Measurements from ENCODE around the gene WDR3. TPM values are rescaled to one million over a fixed set of nuclear protein-coding genes. Genes with fewer than 3 reads are reported as not detected.
"Not testable (repeated sequence)": the region's sequence is repeated elsewhere in the genome, so short reads cannot be mapped to it uniquely, and the experiment has no call there.

WDR3 gene
- polyA plus RNA-seq, 4 donors = 1.9 to 22.5 (median 5.9) TPM

GRCh38 chr1:117897551-117897950 lies 32.0 kb upstream of the WDR3 start:
- no peaks in the 10 kb centered on the region for H3K27me3 ChIP-seq (ENCODE audit: control insufficient read depth in 3 of 3, insufficient read depth in 3 of 3, low read length in 3 of 3)
- FAIRE-seq (no peak), DNase-seq (no peak)
- H3K4me3 ChIP-seq (ENCODE audit: low read depth in 1 of 3, low read length in 3 of 3) = no peak overlapping the region
- no peak overlapping the region for H3K27ac ChIP-seq (ENCODE audit: low read depth in 1 of 3, low read length in 2 of 3)
- H3K9me3 ChIP-seq (ENCODE audit: control insufficient read depth in 2 of 2, insufficient read depth in 1 of 2, low read depth in 1 of 2, low read length in 1 of 2) = no peaks in the 10 kb centered on the region
- WGBS, 3 donors = 66 to 78% (median 74%) methylated on average over 4 of the region's 4 CpGs
- peaks cover 6 to 13% (median 12%) of the 10 kb centered on the region in 3 donors for H3K36me3 ChIP-seq (ENCODE audit: control insufficient read depth in 3 of 3, insufficient read depth in 2 of 3, low read depth in 1 of 3, low read length in 3 of 3)
- H3K4me1 ChIP-seq (ENCODE audit: control insufficient read depth in 3 of 3, insufficient read depth in 2 of 3, low read depth in 1 of 3, low read length in 2 of 3) = no peaks in the 10 kb centered on the region

- Histone ChIP-seq H3K9me3 (ENCODE audit: control insufficient read depth in 2 of 2, insufficient read depth in 1 of 2, low read depth in 1 of 2, low read length in 1 of 2) (no peaks in the 10 kb centered on the region), H3K4me1 (ENCODE audit: control insufficient read depth in 3 of 3, insufficient read depth in 2 of 3, low read depth in 1 of 3, low read length in 2 of 3) (no peaks in the 10 kb centered on the region), H3K27me3 (ENCODE audit: control insufficient read depth in 3 of 3, insufficient read depth in 3 of 3, low read length in 3 of 3) (no peaks in the 10 kb centered on the region), H3K4me3 (ENCODE audit: low read depth in 1 of 3, low read length in 3 of 3) (no peak overlapping the region), H3K27ac (ENCODE audit: low read depth in 1 of 3, low read length in 2 of 3) (no peak overlapping the region), H3K36me3 (ENCODE audit: control insufficient read depth in 3 of 3, insufficient read depth in 2 of 3, low read depth in 1 of 3, low read length in 3 of 3) (peaks cover 12 to 13% (median 12%) of the 10 kb centered on the region in 3 donors)
- DNase-seq (no peak), FAIRE-seq (no peak)
- 80 to 98% (median 83%) methylated on average over 1 of the region's 1 CpG for WGBS, 3 donors
Observed at GRCh38 chr1:117899801-117900200, 29.7 kb upstream of the WDR3 start.

GRCh38 chr1:117902944-117903343 lies 26.6 kb upstream of the WDR3 start:
- H3K9me3 ChIP-seq (ENCODE audit: control insufficient read depth in 2 of 2, insufficient read depth in 1 of 2, low read depth in 1 of 2, low read length in 1 of 2) = no peaks in the 10 kb centered on the region

DNA sequence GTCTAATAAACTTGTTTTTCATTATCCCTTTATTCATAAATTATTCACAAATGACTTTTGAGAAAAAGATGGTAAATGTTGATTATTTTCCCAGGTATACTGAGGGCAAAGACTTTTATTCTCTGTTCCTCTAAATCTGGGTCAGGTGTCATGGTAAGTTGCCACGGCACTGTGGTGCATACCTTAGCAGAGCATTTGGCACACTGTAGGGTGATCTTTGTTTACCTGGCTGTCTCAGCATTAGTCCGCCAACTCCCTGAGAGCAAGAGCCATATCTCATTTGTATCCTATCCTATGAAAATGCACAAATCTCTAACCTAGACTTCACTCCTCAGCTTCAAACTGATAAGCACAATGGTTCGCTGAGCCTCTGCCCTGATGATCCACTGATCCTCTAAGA lies 25.1 kb upstream of the WDR3 start:
- H3K4me1 ChIP-seq (ENCODE audit: control insufficient read depth in 3 of 3, insufficient read depth in 2 of 3, low read depth in 1 of 3, low read length in 2 of 3) = no peaks in the 10 kb centered on the region
- DNase-seq = no peak
- FAIRE-seq = no peak
- H3K27ac ChIP-seq (ENCODE audit: low read depth in 1 of 3, low read length in 2 of 3) = no peak overlapping the region
- H3K9me3 ChIP-seq (ENCODE audit: control insufficient read depth in 2 of 2, insufficient read depth in 1 of 2, low read depth in 1 of 2, low read length in 1 of 2) = no peaks in the 10 kb centered on the region
- 92 to 99% (median 98%) methylated on average over 3 of the region's 3 CpGs for WGBS, 3 donors
- no peaks in the 10 kb centered on the region for H3K27me3 ChIP-seq (ENCODE audit: control insufficient read depth in 3 of 3, insufficient read depth in 3 of 3, low read length in 3 of 3)
- peaks cover 2 to 18% (median 12%) of the 10 kb centered on the region in 3 donors for H3K36me3 ChIP-seq (ENCODE audit: control insufficient read depth in 3 of 3, insufficient read depth in 2 of 3, low read depth in 1 of 3, low read length in 3 of 3)
- H3K4me3 ChIP-seq (ENCODE audit: low read depth in 1 of 3, low read length in 3 of 3) = no peak overlapping the region

More at GRCh38 chr1:117902944-117903343, 26.6 kb upstream of the WDR3 start:
- H3K4me1 ChIP-seq (ENCODE audit: control insufficient read depth in 3 of 3, insufficient read depth in 2 of 3, low read depth in 1 of 3, low read length in 2 of 3) = no peaks in the 10 kb centered on the region
- H3K4me3 ChIP-seq (ENCODE audit: low read depth in 1 of 3, low read length in 3 of 3) = no peak overlapping the region
- no peaks in the 10 kb centered on the region for H3K27me3 ChIP-seq (ENCODE audit: control insufficient read depth in 3 of 3, insufficient read depth in 3 of 3, low read length in 3 of 3)
- WGBS, 3 donors = 89 to 97% (median 93%) methylated on average over 4 of the region's 4 CpGs
- peaks cover 8 to 23% (median 12%) of the 10 kb centered on the region in 3 donors for H3K36me3 ChIP-seq (ENCODE audit: control insufficient read depth in 3 of 3, insufficient read depth in 2 of 3, low read depth in 1 of 3, low read length in 3 of 3)
- H3K27ac ChIP-seq (ENCODE audit: low read depth in 1 of 3, low read length in 2 of 3) = no peak overlapping the region
- DNase-seq (no peak), FAIRE-seq (no peak)

GRCh38 chr1:117905019-117905418 lies 24.5 kb upstream of the WDR3 start:
- no peak overlapping the region for H3K4me3 ChIP-seq (ENCODE audit: low read depth in 1 of 3, low read length in 3 of 3)
- H3K27me3 ChIP-seq (ENCODE audit: control insufficient read depth in 3 of 3, insufficient read depth in 3 of 3, low read length in 3 of 3) = no peaks in the 10 kb centered on the region
- H3K4me1 ChIP-seq (ENCODE audit: control insufficient read depth in 3 of 3, insufficient read depth in 2 of 3, low read depth in 1 of 3, low read length in 2 of 3) = no peaks in the 10 kb centered on the region
- FAIRE-seq (no peak), DNase-seq (no peak)
- no peak overlapping the region for H3K27ac ChIP-seq (ENCODE audit: low read depth in 1 of 3, low read length in 2 of 3)
- WGBS, 3 donors = 83 to 98% (median 88%) methylated on average over 2 of the region's 2 CpGs
- H3K36me3 ChIP-seq (ENCODE audit: control insufficient read depth in 3 of 3, insufficient read depth in 2 of 3, low read depth in 1 of 3, low read length in 3 of 3) = peaks cover 2 to 19% (median 12%) of the 10 kb centered on the region in 3 donors
- H3K9me3 ChIP-seq (ENCODE audit: control insufficient read depth in 2 of 2, insufficient read depth in 1 of 2, low read depth in 1 of 2, low read length in 1 of 2) = no peaks in the 10 kb centered on the region

- H3K4me1 ChIP-seq (ENCODE audit: control insufficient read depth in 3 of 3, insufficient read depth in 2 of 3, low read depth in 1 of 3, low read length in 2 of 3) = no peaks in the 10 kb centered on the region
- no peak for FAIRE-seq
- H3K27ac ChIP-seq (ENCODE audit: low read depth in 1 of 3, low read length in 2 of 3) = no peak overlapping the region
- DNase-seq = no peak
- no peaks in the 10 kb centered on the region for H3K9me3 ChIP-seq (ENCODE audit: control insufficient read depth in 2 of 2, insufficient read depth in 1 of 2, low read depth in 1 of 2, low read length in 1 of 2)
- H3K27me3 ChIP-seq (ENCODE audit: control insufficient read depth in 3 of 3, insufficient read depth in 3 of 3, low read length in 3 of 3) = no peaks in the 10 kb centered on the region
- no peak overlapping the region for H3K4me3 ChIP-seq (ENCODE audit: low read depth in 1 of 3, low read length in 3 of 3)
- H3K36me3 ChIP-seq (ENCODE audit: control insufficient read depth in 3 of 3, insufficient read depth in 2 of 3, low read depth in 1 of 3, low read length in 3 of 3) = peaks cover 2 to 21% (median 8%) of the 10 kb centered on the region in 3 donors
Observed at GRCh38 chr1:117911051-117911450, 18.5 kb upstream of the WDR3 start.

- no peak for FAIRE-seq
- peaks cover 0 to 12% (median 2%) of the 10 kb centered on the region in 3 donors for H3K36me3 ChIP-seq (ENCODE audit: control insufficient read depth in 3 of 3, insufficient read depth in 2 of 3, low read depth in 1 of 3, low read length in 3 of 3)
- H3K4me1 ChIP-seq (ENCODE audit: control insufficient read depth in 3 of 3, insufficient read depth in 2 of 3, low read depth in 1 of 3, low read length in 2 of 3) = no peaks in the 10 kb centered on the region
Observed at GRCh38 chr1:117919376-117919775, 10.2 kb upstream of the WDR3 start.

GRCh38 chr1:117921991-117922390 lies 7.5 kb upstream of the WDR3 start:
- no peak overlapping the region for H3K27ac ChIP-seq (ENCODE audit: low read depth in 1 of 3, low read length in 2 of 3)
- no peaks in the 10 kb centered on the region for H3K27me3 ChIP-seq (ENCODE audit: control insufficient read depth in 3 of 3, insufficient read depth in 3 of 3, low read length in 3 of 3)
- peaks cover 0 to 5% of the 10 kb centered on the region in 2 donors for H3K9me3 ChIP-seq (ENCODE audit: control insufficient read depth in 2 of 2, insufficient read depth in 1 of 2, low read depth in 1 of 2, low read length in 1 of 2)
- peaks cover 0 to 6% (median 1%) of the 10 kb centered on the region in 3 donors for H3K36me3 ChIP-seq (ENCODE audit: control insufficient read depth in 3 of 3, insufficient read depth in 2 of 3, low read depth in 1 of 3, low read length in 3 of 3)
- no peak for DNase-seq
- no peak for FAIRE-seq
- 94 to 98% (median 97%) methylated on average over 2 of the region's 2 CpGs for WGBS, 3 donors
- no peak overlapping the region for H3K4me3 ChIP-seq (ENCODE audit: low read depth in 1 of 3, low read length in 3 of 3)
- H3K4me1 ChIP-seq (ENCODE audit: control insufficient read depth in 3 of 3, insufficient read depth in 2 of 3, low read depth in 1 of 3, low read length in 2 of 3) = no peaks in the 10 kb centered on the region

More at GRCh38 chr1:117919376-117919775, 10.2 kb upstream of the WDR3 start:
- H3K27me3 ChIP-seq (ENCODE audit: control insufficient read depth in 3 of 3, insufficient read depth in 3 of 3, low read length in 3 of 3) = no peaks in the 10 kb centered on the region
- no peak for DNase-seq
- H3K9me3 ChIP-seq (ENCODE audit: control insufficient read depth in 2 of 2, insufficient read depth in 1 of 2, low read depth in 1 of 2, low read length in 1 of 2) = peaks cover 0 to 5% of the 10 kb centered on the region in 2 donors
- no peak overlapping the region for H3K4me3 ChIP-seq (ENCODE audit: low read depth in 1 of 3, low read length in 3 of 3)
- no peak overlapping the region for H3K27ac ChIP-seq (ENCODE audit: low read depth in 1 of 3, low read length in 2 of 3)

DNA sequence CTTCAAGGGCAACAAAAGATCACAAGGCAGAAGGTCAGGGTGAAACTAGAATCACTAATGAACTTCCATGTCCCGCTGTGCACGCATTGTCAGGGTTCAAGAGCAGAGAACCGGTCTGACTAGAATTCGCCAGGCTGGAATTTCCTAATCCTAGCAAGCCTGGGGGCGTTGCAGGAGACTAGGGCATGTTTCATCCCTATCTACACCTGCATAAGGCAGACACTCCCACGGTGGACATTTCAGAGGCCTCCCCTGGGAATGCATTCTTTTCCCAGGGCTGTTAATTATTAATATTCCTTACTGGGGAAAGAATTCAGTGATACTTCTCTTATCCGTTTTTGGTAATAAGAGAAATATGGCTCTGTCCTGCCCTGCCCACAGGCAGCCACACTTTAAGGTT lies 6.8 kb upstream of the WDR3 start:
- H3K4me1 ChIP-seq (ENCODE audit: control insufficient read depth in 3 of 3, insufficient read depth in 2 of 3, low read depth in 1 of 3, low read length in 2 of 3); H3K4me3 ChIP-seq (ENCODE audit: low read depth in 1 of 3, low read length in 3 of 3); H3K36me3 ChIP-seq (ENCODE audit: control insufficient read depth in 3 of 3, insufficient read depth in 2 of 3, low read depth in 1 of 3, low read length in 3 of 3); FAIRE-seq; H3K9me3 ChIP-seq (ENCODE audit: control insufficient read depth in 2 of 2, insufficient read depth in 1 of 2, low read depth in 1 of 2, low read length in 1 of 2); H3K27me3 ChIP-seq (ENCODE audit: control insufficient read depth in 3 of 3, insufficient read depth in 3 of 3, low read length in 3 of 3); DNase-seq; H3K27ac ChIP-seq (ENCODE audit: low read depth in 1 of 3, low read length in 2 of 3): not testable (repeated sequence)
- 89 to 93% (median 90%) methylated on average over 7 of the region's 7 CpGs for WGBS, 3 donors
